ENCODE data around the gene CACNA1E. TPM values are rescaled to one million over a fixed set of nuclear protein-coding genes. Genes with fewer than 3 reads are reported as not detected.

CACNA1E gene
- total RNA-seq, 4 donors from 2014 or later: 0.19 to 1.3 (median 0.44) TPM; not detected in 1

GRCh38 chr1:181623850-181624249 lies 140.5 kb downstream of the CACNA1E start:
- TF ChIP-seq CTCF (IDR thresholded peaks at IDR 0.05): no peak
- no peak for ATAC-seq (ENCODE audit: low FRiP score)
- no peak for DNase-seq (ENCODE audit: low spot score)

GRCh38 chr1:181626279-181626938 lies 143.1 kb downstream of the CACNA1E start:
- TF ChIP-seq CTCF (IDR thresholded peaks at IDR 0.05): no peak
- DNase-seq (ENCODE audit: low spot score): no peak
- no peak for ATAC-seq (ENCODE audit: low FRiP score)

- ATAC-seq (ENCODE audit: low FRiP score) (no peak), DNase-seq (ENCODE audit: low spot score) (no peak)
- TF ChIP-seq CTCF (IDR thresholded peaks at IDR 0.05): no peak
Observed at GRCh38 chr1:181630398-181630797, 147.1 kb downstream of the CACNA1E start.

GRCh38 chr1:181630838-181631237 lies 147.5 kb downstream of the CACNA1E start:
- TF ChIP-seq CTCF (IDR thresholded peaks at IDR 0.05): no peak
- DNase-seq (ENCODE audit: low spot score): no peak
- no peak for ATAC-seq (ENCODE audit: low FRiP score)

- ATAC-seq (ENCODE audit: low FRiP score) (no peak), DNase-seq (ENCODE audit: low spot score) (no peak)
- TF ChIP-seq CTCF (IDR thresholded peaks at IDR 0.05): no peak
Observed at GRCh38 chr1:181632492-181632891, 149.2 kb downstream of the CACNA1E start.

GRCh38 chr1:181632960-181633359 lies 149.6 kb downstream of the CACNA1E start:
- DNase-seq (ENCODE audit: low spot score): no peak

More at GRCh38 chr1:181632960-181633359, 149.6 kb downstream of the CACNA1E start:
- TF ChIP-seq CTCF (IDR thresholded peaks at IDR 0.05): no peak
- no peak for ATAC-seq (ENCODE audit: low FRiP score)
